Neutrophil (primary cell): Measurements from ENCODE around the gene NPR1.

Experiments used
- H3K27ac ChIP-seq: fragments of 200-600 bp; sonication (generic); 2 replicates; pipeline ENCODE4 v1.5.1; 2016; ENCODE audit warnings: mild to moderate bottlenecking, moderate library complexity
- H3K27me3 ChIP-seq: fragments of 200-600 bp; sonication (generic); 2 replicates; pipeline ENCODE4 v1.6.0; 2016; ENCODE audit warnings: mild to moderate bottlenecking
- H3K36me3 ChIP-seq: fragments of 200-600 bp; sonication (generic); 2 replicates; pipeline ENCODE4 v1.5.1; 2017
- H3K4me1 ChIP-seq, 2 experiments: fragments of 200-600 bp in 1 of 2; sonication (generic) in 1 of 2; 1 replicate in 1 of 2; 2 replicates in 1 of 2; pipeline versions ENCODE4 v1.5.1 to v1.6.1; 2013 to 2016; ENCODE audit warnings: low read depth in 1 of 2, low read length in 1 of 2, mild to moderate bottlenecking in 1 of 2, moderate library complexity in 1 of 2; ENCODE audit not compliant: control insufficient read depth in 1 of 2, insufficient read depth in 1 of 2
- H3K4me3 ChIP-seq, 2 experiments: fragments of 200-600 bp in 1 of 2; sonication (generic) in 1 of 2; 1 replicate in 1 of 2; 2 replicates in 1 of 2; pipeline ENCODE4 v1.5.1; 2013 to 2016; ENCODE audit warnings: low read depth in 1 of 2, low read length in 1 of 2, mild to moderate bottlenecking in 1 of 2, moderate library complexity in 1 of 2
- H3K9me3 ChIP-seq: fragments of 200-600 bp; sonication (generic); 2 replicates; pipeline ENCODE4 v1.5.1; 2016
- TF ChIP-seq, protein P1 (sequence below): fragments of 200-600 bp; sonication (generic); IDR thresholded peaks from 2 replicates; pipeline ENCODE4 v1.5.1; 2016; ENCODE audit warnings: antibody characterized with exemption

The NPR1 gene

DNA sequence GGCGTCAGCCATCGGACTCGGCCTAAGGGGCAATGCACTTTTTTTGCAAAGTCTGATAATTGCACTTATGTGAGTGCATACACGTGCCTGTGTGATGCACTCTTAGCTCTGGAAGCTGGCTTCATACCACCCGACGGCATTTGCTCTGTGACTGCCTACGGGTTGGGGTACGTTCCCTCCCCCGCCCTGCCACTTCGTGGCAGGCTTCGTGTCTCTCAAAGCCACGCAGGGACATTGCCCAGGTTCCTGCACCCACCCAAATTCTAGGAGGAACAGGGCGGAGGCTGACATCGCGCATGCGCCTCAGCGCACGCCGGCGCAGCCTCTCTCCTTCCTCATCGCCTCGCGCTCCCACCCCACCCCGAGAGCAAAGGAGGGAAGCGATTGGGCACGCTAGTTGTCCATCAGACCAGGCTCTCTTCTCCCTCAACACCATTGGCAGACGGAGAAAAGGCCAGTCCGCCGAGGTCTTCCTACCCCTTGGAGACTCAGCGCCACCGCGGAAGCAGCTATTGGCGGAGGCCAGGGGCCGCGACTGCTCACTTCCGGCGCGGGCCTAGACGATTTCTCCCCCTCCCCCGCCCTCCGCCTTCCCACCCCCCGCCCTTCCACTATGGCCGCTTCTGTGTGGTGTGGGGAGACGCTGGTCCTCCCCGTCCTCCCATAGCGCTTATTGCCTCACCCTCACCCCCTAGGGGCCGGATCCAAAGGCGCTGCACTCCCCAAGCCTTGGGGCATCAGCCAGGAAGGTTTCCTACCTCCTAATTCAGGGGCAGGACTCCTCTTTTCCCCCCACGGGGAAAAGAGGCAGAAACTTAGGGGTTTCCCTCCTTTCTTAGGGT is 49.2 kb downstream of the NPR1 start, which contains the start of gene INTS3:
TSS of gene INTS3 (plus strand) at position 588 of the 842 bp plus-strand sequence. CDS start 585 bp downstream, outside the sequence.
- H3K9me3 ChIP-seq: no peaks in the 10 kb centered on the region
- peak within 1 kb of the TSS; percentile 95 for H3K27ac ChIP-seq
- TF ChIP-seq, protein P1, sequence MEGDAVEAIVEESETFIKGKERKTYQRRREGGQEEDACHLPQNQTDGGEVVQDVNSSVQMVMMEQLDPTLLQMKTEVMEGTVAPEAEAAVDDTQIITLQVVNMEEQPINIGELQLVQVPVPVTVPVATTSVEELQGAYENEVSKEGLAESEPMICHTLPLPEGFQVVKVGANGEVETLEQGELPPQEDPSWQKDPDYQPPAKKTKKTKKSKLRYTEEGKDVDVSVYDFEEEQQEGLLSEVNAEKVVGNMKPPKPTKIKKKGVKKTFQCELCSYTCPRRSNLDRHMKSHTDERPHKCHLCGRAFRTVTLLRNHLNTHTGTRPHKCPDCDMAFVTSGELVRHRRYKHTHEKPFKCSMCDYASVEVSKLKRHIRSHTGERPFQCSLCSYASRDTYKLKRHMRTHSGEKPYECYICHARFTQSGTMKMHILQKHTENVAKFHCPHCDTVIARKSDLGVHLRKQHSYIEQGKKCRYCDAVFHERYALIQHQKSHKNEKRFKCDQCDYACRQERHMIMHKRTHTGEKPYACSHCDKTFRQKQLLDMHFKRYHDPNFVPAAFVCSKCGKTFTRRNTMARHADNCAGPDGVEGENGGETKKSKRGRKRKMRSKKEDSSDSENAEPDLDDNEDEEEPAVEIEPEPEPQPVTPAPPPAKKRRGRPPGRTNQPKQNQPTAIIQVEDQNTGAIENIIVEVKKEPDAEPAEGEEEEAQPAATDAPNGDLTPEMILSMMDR: peak; percentile 37

DNA sequence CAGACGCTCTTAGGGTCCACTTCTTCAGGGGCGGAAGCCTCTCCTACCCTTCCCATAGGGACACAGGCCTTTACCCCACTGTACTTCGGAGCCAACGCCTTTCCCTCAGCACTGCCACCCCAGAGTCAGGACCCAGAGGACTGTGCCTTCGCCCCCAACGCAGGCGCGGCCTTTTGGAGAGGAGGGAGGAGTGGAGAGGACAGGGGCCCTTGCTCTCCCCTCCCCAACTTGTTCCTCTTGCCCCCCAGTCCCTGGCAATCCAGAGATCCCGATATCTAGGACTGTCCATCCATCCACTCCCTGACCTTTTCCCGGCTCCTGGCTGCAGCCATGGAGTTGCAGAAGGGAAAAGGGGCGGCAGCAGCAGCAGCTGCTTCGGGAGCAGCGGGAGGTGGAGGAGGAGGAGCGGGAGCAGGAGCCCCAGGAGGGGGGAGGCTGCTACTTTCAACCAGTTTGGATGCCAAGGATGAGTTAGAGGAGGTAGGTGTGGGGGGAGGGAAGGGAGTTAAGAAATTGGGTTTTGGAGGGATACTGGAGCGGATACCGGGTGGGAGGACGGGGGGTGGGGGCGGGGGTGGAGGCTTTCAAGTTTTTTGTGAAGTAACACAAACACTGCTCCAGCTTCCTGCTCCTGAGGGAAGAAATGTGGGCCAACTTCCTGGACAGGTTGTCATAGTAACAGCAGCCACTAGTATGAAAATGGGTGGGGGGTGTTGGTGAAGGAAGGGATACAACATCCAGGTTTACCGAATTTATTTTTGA is 50.0 kb downstream of the NPR1 start:
- Histone ChIP-seq H3K27me3 (no peaks in the 10 kb centered on the region), H3K27ac (peak overlapping the region; percentile 95), H3K36me3 (no peaks in the 10 kb centered on the region), H3K4me3 (peak overlapping the region; percentile 90 to 98), H3K4me1 (peaks cover 28 to 30% of the 10 kb centered on the region in 2 experiments), H3K9me3 (no peaks in the 10 kb centered on the region)
- TF ChIP-seq, protein P1: no peak

More for the DNA sequence above, 49.2 kb downstream of the NPR1 start, which contains the start of gene INTS3:
- Histone ChIP-seq H3K27me3 (no peaks in the 10 kb centered on the region), H3K4me1 (peaks cover 27 to 28% of the 10 kb centered on the region in 2 experiments), H3K4me3 (peak within 1 kb of the TSS; percentile 90 to 98), H3K36me3 (no peaks in the 10 kb centered on the region)

DNA sequence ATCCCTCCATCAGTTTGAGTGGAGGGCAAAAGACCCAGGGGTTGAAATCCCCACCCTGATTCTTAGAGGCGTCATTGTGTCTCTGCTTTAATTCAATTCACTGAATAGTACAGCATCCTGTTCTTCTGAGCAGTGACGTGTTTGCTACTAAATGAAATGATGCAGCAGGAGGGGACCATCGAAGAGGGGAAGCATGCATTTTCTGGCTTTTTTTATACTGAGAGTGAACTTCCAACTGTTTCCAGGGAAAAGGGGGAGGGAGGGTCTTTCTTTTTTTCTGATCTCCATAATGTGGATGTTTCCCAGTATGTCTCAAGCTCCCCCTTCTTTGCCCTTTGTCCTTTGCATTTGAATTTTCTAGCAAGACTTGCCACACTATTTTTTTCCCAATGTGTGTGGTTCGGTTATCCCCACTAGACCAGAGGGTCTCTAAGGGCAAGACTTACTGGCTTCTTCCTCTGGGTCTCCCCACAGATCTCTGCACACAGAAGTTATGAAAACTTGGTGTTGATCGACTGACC is 52.0 kb downstream of the NPR1 start:
- H3K36me3 ChIP-seq: no peaks in the 10 kb centered on the region
- H3K4me1 ChIP-seq: peaks cover 48 to 50% of the 10 kb centered on the region in 2 experiments
- TF ChIP-seq, protein P1: no peak
- no peaks in the 10 kb centered on the region for H3K27me3 ChIP-seq
- peak overlapping the region; percentile 95 for H3K27ac ChIP-seq
- H3K9me3 ChIP-seq: no peaks in the 10 kb centered on the region
- no peak overlapping the region for H3K4me3 ChIP-seq

DNA sequence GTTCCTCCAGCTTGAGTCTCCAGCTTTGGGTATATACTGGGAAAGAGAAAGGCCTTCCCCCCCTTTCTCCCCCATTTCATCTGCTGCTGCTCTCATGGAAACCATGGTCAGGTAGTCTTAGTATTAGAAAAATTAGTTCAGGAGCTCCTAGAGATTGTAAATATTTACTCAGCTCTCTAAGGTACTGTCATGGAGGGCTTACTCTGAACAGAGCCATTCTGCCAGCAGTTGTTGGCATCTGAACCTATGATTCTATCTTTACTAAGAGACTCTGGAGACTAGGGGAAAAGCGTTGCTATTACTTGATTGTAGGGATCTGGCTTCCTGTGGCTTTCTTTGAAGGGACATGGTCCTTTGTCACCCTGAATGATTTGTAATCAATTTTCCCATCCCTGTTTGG is 55.5 kb downstream of the NPR1 start:
- TF ChIP-seq, protein P1: no peak

DNA sequence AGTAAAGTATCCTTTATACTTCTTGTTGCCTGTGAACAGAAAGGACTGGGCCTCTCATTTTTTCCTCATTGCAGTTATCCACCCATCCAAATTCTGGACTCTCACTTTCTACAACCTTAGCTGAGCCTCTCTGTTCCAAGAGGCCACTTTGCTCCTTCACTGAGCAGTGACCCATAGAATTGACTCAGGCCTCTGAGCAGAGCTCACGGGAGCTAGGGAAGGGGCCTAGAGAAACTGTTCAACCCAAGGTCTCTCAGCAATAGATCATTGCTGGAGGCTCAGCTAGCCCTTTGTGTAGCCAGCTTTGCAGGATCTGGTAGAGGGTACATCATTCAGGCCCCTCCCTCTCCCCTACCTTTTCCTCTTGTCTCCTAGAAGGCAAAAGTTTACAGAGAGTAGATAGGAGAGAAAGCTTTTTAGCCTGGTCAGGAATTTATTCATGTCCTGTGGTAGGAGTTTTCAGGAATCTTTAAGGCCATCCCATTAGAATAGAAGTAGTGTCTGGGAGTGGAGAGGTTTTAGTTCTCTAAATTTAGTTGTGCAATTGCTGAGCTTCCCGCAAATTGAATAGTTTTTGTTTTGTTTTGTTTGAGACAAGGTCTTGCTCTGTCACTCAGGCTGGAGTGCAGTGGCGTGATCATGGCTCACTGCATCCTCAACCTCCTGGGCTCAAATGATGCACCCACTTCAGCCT is 56.1 kb downstream of the NPR1 start:
- Histone ChIP-seq H3K4me3 (peak overlapping the region; percentile 26 to 41), H3K9me3 (no peaks in the 10 kb centered on the region), H3K27me3 (no peaks in the 10 kb centered on the region), H3K4me1 (peaks cover 37 to 38% of the 10 kb centered on the region in 2 experiments), H3K27ac (peak overlapping the region; percentile 94), H3K36me3 (peaks cover 7% of the 10 kb centered on the region)
- TF ChIP-seq, protein P1: no peak

More for the DNA sequence above, 55.5 kb downstream of the NPR1 start:
- Histone ChIP-seq H3K4me1 (peaks cover 43% of the 10 kb centered on the region in 2 experiments), H3K9me3 (no peaks in the 10 kb centered on the region), H3K27me3 (no peaks in the 10 kb centered on the region), H3K4me3 (peak overlapping the region in 1 of 2 experiments; percentile 41), H3K36me3 (peaks cover 1% of the 10 kb centered on the region), H3K27ac (peak overlapping the region; percentile 94)
